GM19468 (cell line): Measurements from ENCODE around the gene SLC2A6.
A peak's percentile ranks its signal among the peaks of the same experiment; 100 is the strongest.

ENCODE experiments used
- ATAC-seq: cut with Tn5 transposase; IDR thresholded peaks from one replicate; pipeline ENCODE4 v1.9.1; 2021; ENCODE audit warnings: mild to moderate bottlenecking, moderate library complexity, moderate number of reproducible peaks; ENCODE audit not compliant: unreplicated experiment; ENCODE audit errors: extremely low read depth

The SLC2A6 gene, protein sequence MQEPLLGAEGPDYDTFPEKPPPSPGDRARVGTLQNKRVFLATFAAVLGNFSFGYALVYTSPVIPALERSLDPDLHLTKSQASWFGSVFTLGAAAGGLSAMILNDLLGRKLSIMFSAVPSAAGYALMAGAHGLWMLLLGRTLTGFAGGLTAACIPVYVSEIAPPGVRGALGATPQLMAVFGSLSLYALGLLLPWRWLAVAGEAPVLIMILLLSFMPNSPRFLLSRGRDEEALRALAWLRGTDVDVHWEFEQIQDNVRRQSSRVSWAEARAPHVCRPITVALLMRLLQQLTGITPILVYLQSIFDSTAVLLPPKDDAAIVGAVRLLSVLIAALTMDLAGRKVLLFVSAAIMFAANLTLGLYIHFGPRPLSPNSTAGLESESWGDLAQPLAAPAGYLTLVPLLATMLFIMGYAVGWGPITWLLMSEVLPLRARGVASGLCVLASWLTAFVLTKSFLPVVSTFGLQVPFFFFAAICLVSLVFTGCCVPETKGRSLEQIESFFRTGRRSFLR

DNA sequence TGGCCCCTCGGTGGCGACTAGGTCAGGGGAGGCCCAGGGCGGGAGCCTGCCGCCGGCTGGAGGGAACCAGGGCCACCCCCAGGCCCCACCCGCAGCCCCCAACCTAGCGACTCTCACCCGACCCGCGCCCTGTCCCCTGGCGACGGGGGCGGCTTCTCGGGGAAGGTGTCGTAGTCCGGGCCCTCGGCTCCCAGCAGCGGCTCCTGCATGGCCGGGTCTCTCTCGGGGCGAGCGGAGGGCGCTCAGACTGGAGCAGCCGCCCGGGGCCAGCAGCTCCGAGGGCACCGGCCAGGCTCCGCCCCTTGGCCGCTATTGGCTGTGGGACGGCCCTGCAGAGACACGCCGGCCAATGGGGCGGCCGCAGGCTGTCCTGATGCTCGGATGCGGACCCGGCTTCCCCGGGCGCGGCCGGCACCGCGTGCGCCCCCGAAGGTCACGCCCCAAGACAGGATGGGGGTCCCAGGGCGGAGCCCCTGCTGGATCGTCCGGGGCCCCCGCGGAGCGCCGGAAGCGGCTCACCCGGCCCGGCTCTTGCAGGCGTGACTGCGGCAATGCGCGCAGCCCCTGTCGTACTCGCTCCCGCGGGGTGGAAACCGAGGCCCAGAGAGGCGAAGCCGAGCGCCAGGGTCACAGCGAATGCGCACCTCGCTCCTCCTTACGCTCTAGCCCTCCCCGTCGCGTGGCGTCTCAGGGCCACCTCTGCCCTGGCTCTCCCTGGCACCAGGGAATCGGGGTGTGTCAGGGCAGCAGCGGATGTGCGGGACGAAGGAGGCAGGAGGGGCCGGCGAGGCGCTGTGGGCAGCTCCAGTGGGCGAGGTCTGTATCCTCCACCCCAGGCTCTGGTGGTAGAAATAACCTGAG lies at the start of gene SLC2A6:
Gene SLC2A6, minus strand, starts transcription at position 249 of the 861 bp plus-strand sequence. Its CDS starts 40 bp downstream, at position 209.
- ATAC-seq, result peak; percentile 62

DNA sequence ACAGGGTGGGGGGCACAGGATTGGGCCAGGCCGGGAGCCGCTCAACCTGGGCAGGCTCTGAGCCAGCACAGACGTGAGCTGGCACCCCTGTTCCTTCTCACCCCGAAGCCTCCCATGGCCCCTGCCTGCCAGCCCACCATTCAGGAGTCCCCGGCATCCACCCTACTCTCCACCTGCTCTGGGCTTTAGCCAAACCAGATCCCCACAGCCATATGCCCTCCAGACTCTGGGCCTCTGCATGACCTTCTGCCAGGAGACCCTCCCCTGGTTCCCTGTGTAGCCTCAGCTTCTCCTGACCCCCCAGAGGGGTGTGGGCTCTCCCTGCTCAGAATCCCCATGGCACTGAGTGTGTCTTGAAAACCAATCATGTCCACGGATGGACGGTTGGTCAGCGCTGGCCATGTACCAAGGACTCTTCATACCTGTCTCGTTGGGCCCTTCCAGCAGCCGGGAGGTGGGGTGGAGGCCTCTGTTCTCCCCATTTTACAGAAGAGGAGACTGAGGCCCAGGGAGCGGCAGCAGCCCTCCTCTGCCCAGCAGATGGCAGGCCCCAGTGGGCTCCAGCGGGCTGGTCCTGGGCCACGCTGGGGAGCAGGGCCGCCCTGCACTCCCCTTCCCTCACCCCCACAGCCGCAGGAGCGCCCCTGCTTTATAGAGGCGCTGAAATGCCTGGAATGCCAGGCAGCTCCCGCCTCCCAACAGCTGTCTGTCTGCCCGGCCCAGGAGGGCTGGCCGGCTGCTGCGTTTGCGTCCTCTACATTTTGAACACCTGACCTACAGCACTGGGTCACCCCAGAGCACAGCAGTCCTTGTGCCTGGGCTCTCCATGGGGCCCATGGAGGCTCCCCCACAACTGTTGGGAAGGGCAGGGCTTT lies 49.3 kb upstream of the SLC2A6 start:
- ATAC-seq, result no peak

DNA sequence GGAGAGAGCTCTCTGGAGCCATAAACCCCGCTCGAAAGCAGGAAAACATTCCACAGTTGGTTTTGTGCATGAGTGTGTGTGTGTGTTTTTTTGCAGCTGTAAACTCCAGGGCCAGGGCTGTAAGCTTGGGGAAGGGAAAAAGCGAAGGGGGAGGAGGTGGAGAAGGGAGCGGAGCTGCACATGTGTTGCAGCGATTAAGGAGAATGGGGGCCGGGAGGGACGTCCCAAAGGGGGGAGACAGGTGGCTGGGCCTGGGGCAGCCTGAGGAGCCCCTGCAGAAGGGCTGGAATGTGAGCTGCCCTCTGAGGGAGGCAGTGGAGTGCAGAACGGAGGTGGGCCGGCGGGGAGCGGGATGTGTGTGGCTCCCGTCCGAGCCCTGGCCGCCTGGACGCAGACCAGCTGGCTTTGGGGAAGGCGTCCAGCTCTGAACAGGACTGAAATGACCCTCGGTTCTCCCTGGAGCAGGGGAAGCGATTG lies 48.6 kb upstream of the SLC2A6 start:
- no peak for ATAC-seq

DNA sequence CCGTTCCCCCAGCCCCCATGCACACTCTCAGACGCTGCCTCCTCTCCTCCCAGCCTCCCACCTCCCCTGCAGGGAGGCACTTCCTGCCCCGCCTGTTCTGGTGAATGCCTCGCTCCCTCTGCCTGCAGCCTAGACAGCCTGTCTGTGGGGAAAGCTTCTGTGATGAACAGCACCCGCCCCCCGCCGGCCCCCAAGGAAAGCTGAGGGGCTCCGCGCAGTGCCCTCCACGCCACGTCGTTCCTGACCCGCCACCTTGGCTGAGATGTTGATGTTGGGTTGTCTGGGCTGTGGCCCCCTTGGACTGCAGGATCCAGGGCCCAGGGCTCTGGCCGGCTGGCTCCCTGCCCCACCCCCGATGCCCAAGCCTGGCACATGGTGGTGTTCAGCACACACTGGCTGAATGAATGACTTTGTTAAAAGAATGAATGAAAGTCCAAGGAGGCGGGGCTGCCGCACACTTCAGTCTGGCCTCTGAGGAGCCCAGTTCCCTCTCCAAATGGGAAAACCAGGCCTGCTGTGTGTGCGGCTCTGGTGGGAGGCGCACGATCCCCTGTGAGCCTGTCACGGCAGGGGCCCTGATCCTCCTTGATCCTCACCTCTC lies 47.9 kb upstream of the SLC2A6 start:
- ATAC-seq, result no peak

DNA sequence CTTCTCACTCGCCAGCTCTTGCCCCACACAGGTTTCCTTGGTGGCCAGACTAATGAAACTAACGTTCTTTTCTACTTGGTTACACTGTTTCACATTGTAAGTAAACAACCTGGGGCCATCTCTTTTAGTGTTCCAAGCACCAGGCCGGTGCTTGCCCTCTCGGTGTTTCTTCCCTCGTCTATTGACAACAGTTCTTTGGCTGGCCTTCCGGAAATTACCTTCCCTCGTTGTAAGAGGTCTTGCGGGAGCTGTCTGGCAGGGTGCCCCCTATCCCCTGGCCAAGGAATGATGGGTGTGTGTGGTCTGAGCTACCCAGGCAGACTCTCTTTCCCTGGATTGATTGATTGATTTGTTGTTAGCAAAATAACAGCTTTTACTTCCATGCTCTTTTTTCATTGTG lies 46.8 kb upstream of the SLC2A6 start:
- no peak for ATAC-seq

DNA sequence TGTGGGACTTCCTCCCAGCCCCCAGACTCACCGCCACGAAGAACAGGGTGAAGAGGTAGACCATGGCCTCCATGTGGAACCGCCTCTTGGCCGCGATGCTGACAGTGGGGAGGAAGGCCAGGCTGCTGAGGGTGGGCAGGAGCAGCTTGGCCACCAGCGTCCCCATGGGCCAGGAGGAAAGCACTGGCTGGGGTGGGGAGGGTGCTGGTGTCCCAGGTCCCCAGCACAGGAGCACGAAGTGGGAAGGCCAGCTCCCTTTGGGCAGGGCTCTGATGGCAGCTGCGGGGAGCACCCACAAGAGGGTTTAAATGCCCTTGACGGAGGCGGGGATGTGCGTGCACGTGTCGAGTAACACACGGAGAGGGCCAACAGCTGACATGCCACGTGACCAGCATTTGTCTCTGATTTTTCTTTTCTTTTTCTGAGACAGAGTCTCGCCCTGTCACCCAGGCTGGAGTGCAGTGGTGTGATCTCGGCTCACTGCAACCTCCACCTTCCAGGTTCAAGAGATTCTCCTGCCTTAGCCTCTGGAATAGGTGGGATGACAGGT lies 45.9 kb upstream of the SLC2A6 start, which contains the start of gene MYMK:
Gene MYMK, minus strand, starts transcription at position 281 of the 550 bp plus-strand sequence. Its CDS starts 115 bp downstream, at position 166.
- no peak for ATAC-seq

DNA sequence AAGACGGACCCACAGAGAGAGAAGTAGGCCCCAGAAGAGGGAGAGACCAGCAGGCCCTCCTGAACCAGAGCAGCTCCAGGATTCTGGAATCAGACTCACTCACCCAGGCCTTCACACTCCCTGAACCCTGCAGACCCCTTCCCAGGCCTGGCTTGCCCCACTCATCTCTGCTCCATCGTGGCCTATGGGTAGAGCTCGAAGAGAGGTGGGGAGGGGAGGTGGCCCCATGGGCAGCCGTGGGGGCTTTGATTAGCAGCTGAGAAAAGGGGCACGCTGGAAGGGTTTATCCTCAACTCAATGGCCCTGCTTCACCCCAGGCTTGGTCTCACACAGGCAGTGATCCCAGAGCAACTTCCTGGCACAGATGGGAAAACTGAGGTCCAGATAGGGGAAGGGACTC lies 45.2 kb upstream of the SLC2A6 start:
- no peak for ATAC-seq

DNA sequence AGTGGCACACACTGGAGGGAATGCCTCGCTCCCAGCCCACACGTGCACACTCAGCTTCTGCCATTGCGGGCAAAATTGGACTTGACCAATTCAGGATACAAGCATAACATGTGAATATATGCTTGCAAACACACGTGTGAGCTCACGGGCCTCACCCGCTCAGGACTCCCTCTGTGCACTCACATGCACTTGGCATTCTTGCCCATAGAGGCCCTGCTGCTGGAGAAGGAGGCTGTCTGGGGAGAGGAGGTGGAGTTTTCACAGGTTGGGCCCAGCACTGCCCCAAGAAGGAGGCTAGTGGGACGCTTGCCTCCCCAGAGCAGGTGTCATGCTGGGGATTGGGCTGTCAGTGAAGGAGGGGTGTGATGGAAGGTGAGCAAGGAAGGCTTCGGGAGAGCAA lies 44.2 kb upstream of the SLC2A6 start:
- ATAC-seq, result no peak

DNA sequence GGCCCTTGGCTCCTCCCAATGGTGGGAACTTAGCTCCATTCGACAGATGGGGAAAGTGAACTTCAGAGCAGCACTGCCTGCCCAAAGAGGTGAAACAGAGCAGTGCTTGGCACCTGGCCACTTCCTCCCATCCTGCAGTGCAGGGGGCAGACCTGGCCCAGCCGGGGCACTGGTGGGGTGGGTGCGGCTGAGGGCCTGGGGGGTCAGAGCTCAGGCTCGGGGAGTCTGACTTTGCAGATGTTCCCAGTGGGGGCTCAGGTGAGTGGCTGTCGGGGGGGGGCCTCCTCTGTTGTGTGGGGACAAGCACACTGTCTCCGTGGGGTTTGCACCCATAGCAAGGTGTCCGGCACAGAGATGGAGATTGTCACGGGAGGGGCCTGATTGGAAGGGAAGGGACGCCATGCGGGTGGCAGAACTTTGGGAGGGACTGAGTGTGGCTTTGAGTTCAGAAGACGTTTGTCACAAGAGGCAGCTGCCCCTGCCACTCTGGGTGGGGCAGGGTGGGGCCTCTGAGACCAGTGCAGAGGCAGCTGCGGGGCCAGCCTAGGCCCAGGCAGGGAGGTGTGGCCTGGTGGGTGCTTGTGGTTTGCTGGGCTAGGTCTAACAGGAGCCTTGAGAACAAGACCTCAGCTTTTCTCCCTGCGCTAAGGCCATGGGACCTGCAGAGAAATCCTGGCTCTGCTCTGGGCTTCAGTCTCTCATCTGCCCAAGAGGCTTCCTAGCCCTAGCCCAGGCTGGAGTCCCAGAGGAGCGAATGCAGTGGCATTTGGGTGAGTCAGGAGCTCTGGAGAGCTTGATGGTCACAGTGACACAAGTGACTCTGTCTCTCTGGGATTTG lies 43.4 kb upstream of the SLC2A6 start:
- ATAC-seq, result no peak

DNA sequence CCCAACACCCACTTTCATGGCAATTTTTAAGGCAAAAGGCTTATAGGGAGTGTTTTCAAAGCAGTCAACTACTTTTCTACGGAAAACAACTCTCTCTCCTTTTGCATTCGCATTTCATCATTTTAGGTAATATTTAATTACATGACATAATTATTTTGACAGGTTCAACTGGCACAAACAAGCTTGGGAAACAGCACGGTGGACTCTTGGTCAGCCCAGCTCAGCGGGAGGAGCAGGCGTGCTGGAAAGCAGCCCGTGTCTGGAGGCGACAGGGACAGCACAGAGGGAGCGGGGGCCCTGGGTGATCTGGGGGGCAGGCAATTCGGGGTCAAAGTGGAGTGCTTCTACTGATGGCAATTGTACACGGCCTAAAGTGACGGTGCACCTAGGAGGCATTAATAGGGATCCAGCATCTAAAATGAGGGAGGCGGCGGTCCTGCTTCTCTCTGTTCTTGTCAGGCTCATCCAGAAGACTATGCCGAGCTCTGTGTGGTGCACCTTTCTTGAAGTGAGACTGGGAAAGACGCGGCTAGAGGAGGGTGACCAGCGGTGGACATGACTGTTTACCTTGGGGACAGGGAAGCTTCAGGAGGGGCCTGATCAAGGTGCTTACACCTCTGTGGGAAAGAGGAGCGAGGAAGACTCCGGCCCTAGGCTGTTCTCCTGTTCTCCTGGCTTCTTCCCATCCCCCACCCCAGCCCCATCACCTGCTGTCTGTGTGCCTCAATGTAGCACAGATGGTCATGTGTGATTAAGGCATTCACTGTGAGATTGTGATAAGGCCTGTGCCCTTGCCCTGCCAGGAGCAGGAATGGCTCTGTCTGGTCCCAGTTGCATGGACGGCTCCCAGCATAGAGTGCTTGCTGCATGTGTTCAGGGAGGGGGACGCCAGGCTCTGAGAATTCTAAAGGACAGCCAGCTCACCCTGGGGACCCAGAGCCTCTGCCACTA lies 42.5 kb upstream of the SLC2A6 start:
- no peak for ATAC-seq

DNA sequence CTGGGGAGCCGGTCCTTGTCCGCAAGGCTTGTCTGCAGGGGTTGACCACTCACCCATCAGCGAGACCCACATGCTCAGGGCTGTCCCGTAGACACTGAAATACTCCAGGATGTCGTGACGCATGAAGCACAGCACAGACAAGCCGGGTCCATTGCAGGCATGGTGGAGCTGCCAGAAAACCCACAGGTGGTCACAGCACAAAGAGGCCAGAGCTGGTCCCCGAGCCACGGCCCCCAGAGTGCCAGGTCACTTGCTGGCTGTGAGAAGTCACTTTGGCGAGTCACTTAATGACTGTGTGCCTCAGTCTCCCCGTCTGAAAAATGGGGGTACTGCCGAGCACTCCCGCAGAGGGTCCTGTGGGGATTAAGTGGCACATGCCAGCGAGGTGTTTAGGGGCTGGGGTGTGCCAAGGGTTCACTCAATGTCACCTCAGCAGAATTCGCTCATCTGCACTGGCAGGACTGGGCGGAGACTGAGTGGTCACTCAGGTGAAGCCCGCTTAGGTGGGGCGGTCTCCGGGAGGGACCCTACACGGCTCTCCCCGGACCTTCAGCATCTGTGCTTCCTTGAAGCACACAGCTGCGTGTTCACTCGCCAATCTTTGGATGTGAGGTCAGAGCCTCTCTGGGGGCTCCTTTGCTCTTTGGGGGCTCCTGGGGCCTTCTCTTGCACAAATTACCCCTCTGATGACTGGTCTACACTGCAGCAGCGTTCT lies 41.4 kb upstream of the SLC2A6 start:
- no peak for ATAC-seq

DNA sequence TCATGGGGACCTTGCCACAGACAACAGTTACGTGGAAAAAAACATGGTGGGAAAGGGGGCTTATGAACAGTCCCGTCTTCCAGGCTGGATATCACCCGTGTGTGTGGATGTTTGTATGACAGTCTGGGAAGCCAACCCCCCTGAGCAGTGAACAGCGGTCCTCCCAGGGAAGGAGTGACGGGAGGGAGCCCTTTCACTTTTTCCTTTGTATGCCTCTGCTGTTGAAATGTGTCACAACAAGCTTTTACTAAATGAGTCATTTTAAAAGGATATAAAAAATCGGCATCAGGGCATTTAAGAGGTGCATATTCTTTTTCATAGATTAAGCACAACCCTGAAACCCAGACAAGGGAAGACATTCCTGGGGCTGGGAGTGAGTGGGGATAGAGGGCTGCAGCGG lies 40.8 kb upstream of the SLC2A6 start:
- ATAC-seq, result no peak

DNA sequence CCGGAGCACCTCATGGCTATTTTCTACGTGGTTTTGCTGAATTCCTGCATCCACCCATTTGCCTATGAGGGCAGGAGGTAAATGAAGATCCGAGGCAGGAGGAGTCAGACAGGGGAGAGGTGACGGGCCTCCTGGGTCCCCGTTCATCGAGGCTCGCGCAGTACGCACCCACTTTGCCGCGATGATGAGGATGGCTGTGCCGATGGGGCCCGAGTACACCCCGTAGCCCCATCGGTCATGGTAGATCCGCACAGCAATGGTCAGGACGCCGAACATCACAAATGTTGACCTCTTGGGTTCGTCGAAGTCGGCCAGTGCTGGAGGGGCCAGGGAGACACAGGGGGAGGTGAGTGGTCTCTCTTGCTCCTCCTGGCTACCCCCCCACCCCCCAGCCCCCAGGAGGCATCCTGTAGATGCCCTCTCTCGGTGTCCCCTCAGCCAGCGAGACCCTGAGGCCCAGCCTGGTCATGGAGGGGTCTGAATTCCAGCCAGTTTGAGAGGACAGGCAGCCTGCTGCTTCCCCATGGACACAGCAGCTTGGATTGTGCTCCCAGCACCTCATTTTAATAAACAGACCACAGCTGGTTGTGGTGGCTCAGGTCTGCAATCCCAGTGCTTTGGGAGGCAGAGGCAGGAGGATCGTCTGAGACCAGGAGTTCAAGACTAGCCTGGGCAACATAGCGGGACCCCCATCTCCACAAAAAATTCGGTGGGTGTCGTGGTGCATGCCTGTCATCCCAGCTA lies 40.0 kb upstream of the SLC2A6 start:
- no peak for ATAC-seq

DNA sequence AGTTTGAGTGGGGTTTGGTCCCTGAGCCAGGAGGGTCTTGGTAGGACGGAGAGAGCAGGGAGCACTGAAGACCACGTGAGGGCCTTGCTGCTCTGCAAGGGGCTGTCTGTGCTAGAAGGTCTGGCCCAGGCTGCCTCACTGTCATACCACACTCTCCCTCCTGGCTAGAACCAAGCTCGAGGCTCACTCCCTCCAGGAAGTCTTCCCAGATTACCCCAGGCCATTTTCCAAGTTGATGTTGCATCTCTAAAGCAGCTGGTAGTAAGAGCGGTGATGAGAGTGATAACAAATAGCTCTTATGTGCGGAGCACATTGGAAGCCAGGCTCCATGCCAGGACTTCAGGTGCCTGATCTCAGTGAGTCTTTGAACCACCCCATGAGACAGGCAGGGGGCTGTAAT lies 39.3 kb upstream of the SLC2A6 start:
- ATAC-seq, result no peak

DNA sequence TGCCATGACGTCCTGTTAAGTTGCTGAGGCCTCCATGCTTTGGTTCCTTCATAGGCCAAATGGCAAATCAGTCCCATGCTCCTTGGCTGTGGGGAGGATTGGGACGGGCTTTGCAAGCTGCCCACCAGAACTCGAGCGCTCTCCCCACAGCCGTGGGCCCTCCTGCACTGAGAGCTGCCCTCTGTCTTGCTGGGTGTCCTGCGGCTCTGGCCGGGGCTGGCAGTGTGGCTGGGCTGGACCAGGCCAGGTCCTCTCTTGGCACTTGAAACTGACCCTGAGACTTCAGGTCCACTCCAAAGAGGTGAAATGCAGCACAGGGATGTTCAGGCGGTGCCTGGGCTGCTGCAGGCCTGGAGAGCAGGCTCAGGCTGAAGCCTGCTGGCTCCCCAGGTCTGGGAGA lies 38.8 kb upstream of the SLC2A6 start:
- ATAC-seq, result no peak

DNA sequence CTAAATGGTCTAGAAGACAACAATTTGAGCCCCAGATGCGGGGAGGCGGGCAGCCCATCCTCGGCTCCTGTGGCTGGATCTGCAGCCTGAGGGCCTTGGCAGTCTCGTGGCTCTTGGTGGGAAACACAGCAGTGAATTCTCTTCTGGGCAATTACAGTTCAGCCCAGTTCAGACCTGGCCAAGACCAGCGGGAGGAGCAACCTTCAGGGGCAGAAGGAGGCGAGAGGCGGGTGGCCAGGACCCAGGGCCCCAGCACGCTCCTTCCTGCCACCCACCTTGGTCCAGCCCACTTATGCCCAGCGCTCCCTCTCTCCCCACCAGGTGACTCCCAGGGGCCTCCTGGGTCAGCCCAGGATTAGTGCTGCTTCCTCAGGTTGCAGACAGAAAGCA lies 38.1 kb upstream of the SLC2A6 start:
- ATAC-seq, result no peak
